Esophagus squamous epithelium (tissue), 4 donors: ENCODE measurements around the gene OSTM1.

ENCODE experiments used
- CTCF ChIP-seq, 6 experiments: fragments of 450-650 bp in 4 of 6; fragments of 200-600 bp in 2 of 6; sonication (generic) in 2 of 6; IDR thresholded peaks; one replicate each; pipeline ENCODE4 v1.5.1; 2016 to 2019; ENCODE audit warnings: antibody characterized with exemption in 6 of 6, mild to moderate bottlenecking in 4 of 6, moderate library complexity in 4 of 6
- POLR2A ChIP-seq, 4 donors: fragments of 450-650 bp; IDR thresholded peaks; one replicate each; pipeline ENCODE4 v1.6.1; 2017; ENCODE audit warnings: antibody characterized with exemption in 4 of 4, mild to moderate bottlenecking in 4 of 4, moderate library complexity in 3 of 4

- no peak for TF ChIP-seq CTCF (IDR thresholded peaks at IDR 0.05)
- TF ChIP-seq POLR2A (IDR thresholded peaks at IDR 0.05), result no peak
Observed at GRCh38 chr6:108027594-108027993, 46.9 kb downstream of the OSTM1 start.
